ENCODE measurements around the gene LRRC51.

GRCh38 chr11:72085621-72086351 lies 5.1 kb downstream of the LRRC51 start:
- TF ChIP-seq CTCF (IDR thresholded peaks at IDR 0.05; ENCODE audit: low read depth, low read length) (no peak), EZH2phosphoT487 (IDR thresholded peaks at IDR 0.05; ENCODE audit: low read depth) (no peak)
